Subcutaneous abdominal adipose tissue (tissue), 5 donors: Measurements from ENCODE around the gene SCEL.

ENCODE experiments used
- H3K27ac ChIP-seq: one replicate; pipeline ENCODE4 v1.7.0; 2013; ENCODE audit warnings: low read depth, mild to moderate bottlenecking, inconsistent platforms, low read length, moderate library complexity
- H3K27me3 ChIP-seq, 5 donors: one replicate each; pipeline ENCODE4 v1.7.0; 2013; ENCODE audit warnings: low read length in 5 of 5, inconsistent platforms in 1 of 5; ENCODE audit not compliant: control insufficient read depth in 5 of 5, insufficient read depth in 4 of 5
- H3K36me3 ChIP-seq, 5 donors: one replicate each; pipeline ENCODE4 v1.7.0; 2013; ENCODE audit warnings: low read length in 5 of 5; ENCODE audit not compliant: control insufficient read depth in 5 of 5, insufficient read depth in 5 of 5
- H3K4me1 ChIP-seq, 5 donors: one replicate each; pipeline ENCODE4 v1.7.0; 2013; ENCODE audit warnings: low read length in 5 of 5, mild to moderate bottlenecking in 3 of 5, moderate library complexity in 1 of 5; ENCODE audit not compliant: control insufficient read depth in 5 of 5, insufficient read depth in 5 of 5
- H3K4me3 ChIP-seq, 5 donors: one replicate each; pipeline ENCODE4 v1.7.0; 2013; ENCODE audit warnings: low read length in 5 of 5, low read depth in 1 of 5
- H3K9ac ChIP-seq, 5 donors: one replicate each; pipeline ENCODE4 v1.7.0; 2013; ENCODE audit warnings: low read length in 5 of 5, mild to moderate bottlenecking in 4 of 5, moderate library complexity in 3 of 5
- H3K9me3 ChIP-seq, 5 donors: one replicate each; pipeline ENCODE4 v1.7.0; 2013; ENCODE audit warnings: low read length in 5 of 5; ENCODE audit not compliant: control insufficient read depth in 5 of 5
- donor health status: healthy.
- donor health status: healthy.
- donor health status: healthy.
- donor health status: healthy.
- donor health status: healthy.

SCEL gene

DNA sequence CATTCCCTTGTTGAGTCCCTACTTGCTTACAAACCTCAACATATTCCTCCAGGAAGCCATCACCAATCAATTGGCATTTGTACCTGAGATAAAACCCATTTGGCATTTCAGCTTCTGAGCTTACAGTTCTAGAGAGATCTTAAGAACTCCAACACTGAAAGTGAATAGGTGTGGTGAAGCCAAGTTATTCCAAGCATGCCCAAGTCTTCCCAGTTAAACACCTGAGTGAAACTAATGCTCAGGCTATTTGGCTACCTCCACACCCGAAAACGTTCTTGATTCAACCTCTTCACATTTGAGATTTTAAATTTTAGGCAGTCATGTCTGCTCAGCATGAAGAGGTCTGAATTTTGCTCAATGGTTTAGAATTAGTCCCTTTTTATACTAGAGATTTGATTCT, 2.5 kb upstream of the SCEL start:
- Histone ChIP-seq H3K4me1 (peaks cover 0 to 5% (median 0%) of the 10 kb centered on the region in 5 donors), H3K36me3 (no peaks in the 10 kb centered on the region), H3K9me3 (no peaks in the 10 kb centered on the region), H3K9ac (no peak overlapping the region), H3K27ac (no peak overlapping the region), H3K27me3 (no peaks in the 10 kb centered on the region), H3K4me3 (no peak overlapping the region)

DNA sequence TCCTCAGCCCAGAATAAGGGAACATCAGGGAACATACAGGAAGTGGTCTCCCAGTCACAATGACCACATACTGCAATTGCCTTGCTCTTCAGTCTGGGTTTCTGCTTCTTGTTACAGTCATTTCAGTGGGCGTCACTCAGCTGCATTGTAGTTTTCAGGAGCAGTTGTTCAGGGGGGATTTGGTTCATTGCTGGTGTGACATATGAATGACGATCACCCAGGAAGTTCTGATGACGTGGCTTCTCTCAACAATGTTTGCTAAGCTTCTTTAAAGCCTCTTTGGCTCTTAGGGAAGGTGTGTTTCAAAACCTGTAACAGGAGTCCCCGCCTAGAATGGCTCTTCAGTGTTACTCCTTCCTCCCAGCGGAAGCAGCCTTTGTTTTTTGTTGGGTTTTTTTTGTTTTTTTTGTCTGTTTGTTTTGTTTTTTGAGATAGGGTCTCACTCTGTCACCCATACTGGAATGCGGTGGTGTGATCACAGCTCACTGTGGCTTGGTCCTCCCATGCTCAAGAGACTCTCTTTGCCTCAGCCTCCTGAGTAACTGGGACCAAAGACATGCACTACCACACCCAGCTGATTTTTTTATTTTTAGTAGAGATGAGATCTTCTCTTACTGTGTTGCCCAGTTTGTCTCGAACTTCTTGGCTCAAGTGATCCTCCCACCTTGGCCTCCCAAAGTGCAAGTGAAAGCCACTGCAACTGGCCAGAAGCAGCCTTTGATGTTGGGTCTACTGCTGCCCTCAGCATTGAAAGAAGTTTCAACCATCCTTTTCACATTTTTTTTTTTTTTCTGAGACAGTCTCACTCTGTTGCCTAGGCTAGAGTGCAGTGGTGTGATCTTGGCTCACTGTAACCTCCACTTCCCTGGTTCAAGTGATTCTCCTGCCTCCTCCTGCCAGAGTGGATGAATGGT, 1.4 kb upstream of the SCEL start:
- Histone ChIP-seq H3K36me3 (no peaks in the 10 kb centered on the region), H3K27ac (no peak overlapping the region), H3K4me3 (no peak overlapping the region), H3K27me3 (no peaks in the 10 kb centered on the region), H3K4me1 (peaks cover 0 to 5% (median 0%) of the 10 kb centered on the region in 5 donors), H3K9me3 (no peaks in the 10 kb centered on the region), H3K9ac (no peak overlapping the region)

DNA sequence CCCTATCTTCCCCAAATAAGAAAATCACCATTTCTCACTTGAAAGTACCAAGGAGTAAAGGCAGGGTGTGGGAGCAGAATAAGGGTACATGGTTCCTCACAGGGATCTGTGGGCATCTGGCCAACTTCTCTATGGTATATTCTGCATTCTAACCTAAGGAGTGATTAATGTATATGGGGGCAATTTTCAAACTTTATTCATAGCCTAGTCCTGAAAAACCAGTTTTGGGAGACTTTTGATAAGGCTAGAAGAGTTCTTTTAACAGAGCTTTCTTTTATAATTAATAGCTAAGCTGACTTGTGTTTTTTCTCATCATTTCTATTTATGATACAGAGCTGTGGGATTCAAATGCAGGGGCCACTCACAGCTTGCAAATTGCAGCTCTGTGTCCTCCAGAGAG, 852 bp downstream of the SCEL start:
- Histone ChIP-seq H3K9ac (no peak overlapping the region), H3K27ac (no peak overlapping the region), H3K27me3 (no peaks in the 10 kb centered on the region), H3K4me3 (no peak overlapping the region), H3K4me1 (no peaks in the 10 kb centered on the region), H3K9me3 (no peaks in the 10 kb centered on the region), H3K36me3 (no peaks in the 10 kb centered on the region)

DNA sequence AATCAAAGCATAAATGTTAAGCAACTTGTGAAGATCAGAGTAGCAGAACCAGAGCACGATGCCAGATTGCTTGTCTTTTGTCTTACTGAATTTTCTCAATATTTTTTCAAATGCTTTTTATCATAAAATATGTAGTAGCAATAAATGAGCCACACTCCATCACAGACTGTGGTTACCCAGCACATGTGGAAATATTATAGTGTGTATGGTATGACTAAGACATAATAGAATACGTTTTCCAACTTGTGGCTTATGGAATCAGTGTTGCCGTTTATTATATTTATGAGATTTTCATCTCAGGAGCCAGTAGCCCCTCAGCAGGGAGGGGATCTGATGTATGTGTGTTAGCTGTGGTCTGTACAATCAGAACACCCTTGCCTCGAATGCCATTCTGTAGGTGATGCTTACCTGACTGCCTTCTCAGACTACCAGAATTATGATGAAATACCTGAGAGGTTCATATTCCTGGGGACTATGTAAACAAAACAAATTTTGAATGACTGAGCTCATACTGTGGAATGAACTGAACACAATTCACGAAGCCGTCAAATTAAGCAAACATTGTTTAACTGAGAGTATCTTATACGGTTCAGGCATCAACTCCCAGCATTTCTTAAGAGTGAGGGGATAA, 1.9 kb downstream of the SCEL start:
- Histone ChIP-seq H3K27ac (no peak overlapping the region), H3K9ac (no peak overlapping the region), H3K4me1 (no peaks in the 10 kb centered on the region), H3K27me3 (no peaks in the 10 kb centered on the region), H3K4me3 (no peak overlapping the region), H3K36me3 (no peaks in the 10 kb centered on the region), H3K9me3 (no peaks in the 10 kb centered on the region)

DNA sequence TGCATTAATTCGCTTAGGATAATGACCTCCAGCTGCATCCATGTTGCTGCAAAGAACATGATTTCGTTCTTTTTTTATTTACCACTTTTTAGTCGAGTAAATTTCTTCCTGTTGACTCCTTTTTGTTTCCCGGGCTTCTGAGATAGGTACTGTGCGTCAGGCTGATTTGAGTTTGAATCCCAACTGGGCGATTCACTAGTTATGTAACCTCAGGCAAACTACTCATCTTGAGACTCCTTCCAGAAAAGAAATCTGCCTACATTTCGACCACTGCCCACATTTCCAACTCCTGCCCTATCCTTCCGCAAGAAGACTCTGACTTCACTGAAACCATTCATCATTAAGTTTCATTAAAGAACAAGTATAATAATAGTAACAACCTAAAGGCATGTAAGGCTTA, 8.2 kb downstream of the SCEL start:
- Histone ChIP-seq H3K9me3 (no peaks in the 10 kb centered on the region), H3K9ac (no peak overlapping the region), H3K36me3 (no peaks in the 10 kb centered on the region), H3K27ac (no peak overlapping the region), H3K4me3 (no peak overlapping the region), H3K4me1 (peaks cover 0 to 15% (median 13%) of the 10 kb centered on the region in 5 donors), H3K27me3 (no peaks in the 10 kb centered on the region)

DNA sequence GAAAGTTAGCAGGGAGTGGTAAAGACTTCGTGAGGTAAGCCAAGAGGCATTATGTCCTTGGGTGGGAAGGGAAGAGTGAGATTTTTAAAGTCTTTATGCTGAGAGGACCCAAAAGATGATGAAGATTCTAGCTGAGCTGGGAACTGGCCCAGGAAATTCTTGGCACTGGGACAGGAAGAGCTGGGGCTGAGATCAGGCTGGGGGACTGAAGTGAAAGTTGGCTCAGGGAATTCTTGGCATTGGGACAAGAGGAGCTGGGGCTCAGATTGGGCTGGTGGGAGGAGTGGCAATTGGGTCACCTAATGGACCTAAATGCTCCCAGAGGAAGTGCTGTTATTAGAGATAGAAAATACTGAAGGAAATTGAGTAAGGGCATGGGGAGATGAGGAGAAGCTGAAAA, 8.8 kb downstream of the SCEL start:
- no peak overlapping the region for H3K9ac ChIP-seq

DNA sequence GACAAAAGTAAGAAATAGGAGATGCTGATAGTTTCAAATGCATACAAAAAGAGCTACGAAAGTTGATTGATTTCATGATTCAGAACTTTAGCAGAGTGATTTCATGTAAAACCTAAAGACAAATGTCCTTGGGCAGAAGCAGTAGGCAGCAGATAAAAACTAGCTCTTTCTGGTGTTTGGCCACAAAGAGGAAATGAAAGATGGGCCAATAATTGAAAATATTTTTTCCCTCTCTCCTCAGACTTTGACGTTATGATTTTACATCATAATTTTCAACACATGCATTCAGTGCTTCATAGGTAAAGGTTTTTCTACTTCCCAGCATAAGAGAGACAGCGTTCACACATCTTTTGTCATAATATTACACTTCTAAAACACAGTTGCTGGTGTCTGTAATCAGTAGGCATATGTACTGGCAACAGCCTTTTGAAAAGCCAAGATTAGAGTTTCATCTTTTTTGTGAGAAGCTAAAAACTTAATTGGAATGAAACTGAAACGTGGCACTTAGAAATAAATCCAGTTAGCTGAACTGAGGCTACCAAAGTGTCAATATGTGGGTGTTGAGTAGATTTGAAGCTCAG, 9.3 kb downstream of the SCEL start:
- no peaks in the 10 kb centered on the region for H3K9me3 ChIP-seq
- peaks cover 0 to 15% (median 13%) of the 10 kb centered on the region in 5 donors for H3K4me1 ChIP-seq
- no peaks in the 10 kb centered on the region for H3K27me3 ChIP-seq
- no peak overlapping the region for H3K27ac ChIP-seq
- H3K9ac ChIP-seq = no peak overlapping the region
- no peaks in the 10 kb centered on the region for H3K36me3 ChIP-seq
- H3K4me3 ChIP-seq = peak overlapping the region in 1 of 5 donors; percentile 30

More for the DNA sequence above, 8.8 kb downstream of the SCEL start:
- H3K4me1 ChIP-seq = peaks cover 0 to 15% (median 13%) of the 10 kb centered on the region in 5 donors
- no peaks in the 10 kb centered on the region for H3K27me3 ChIP-seq
- no peaks in the 10 kb centered on the region for H3K36me3 ChIP-seq
- H3K9me3 ChIP-seq = no peaks in the 10 kb centered on the region
- H3K27ac ChIP-seq = no peak overlapping the region
- H3K4me3 ChIP-seq = peak overlapping the region in 1 of 5 donors; percentile 30

DNA sequence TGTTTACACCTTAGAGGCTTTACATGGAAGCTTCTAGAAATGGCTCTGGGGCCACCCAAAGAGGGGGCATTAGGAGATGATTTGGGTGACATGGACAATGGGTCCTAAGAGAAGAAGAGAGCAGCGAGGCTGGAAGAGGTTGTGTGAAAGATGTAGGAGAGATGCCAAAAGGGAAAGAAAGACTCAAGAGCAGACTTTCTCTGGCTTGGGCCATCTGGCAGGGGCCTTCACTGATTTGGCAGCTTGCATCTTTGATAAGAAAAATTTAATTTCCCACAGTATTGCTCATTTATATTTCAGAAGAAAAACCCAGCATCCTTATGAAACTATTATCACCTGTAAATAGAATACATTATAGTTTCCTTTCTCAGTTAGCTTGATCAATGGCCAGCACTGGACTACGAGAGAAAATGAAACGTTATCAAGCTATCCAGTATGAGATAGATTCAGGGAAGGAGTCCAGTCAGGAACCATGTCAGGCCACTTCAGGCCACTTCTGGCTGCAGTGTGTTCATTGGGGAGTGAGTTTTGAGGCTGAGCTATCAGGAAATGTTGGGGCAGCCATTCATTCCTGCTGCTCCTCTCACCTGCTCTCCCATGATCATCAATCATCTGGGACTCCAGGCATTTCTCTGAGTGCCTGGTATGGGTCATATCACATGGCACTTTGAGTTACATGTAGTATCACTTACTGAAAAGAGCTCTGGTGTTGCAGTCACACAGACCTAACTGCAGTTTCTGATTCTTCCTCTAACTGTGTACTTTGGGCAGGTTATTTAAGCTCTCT, 10.3 kb downstream of the SCEL start:
- Histone ChIP-seq H3K4me1 (peaks cover 0 to 15% (median 13%) of the 10 kb centered on the region in 5 donors), H3K27me3 (no peaks in the 10 kb centered on the region), H3K9me3 (no peaks in the 10 kb centered on the region), H3K4me3 (no peak overlapping the region), H3K36me3 (no peaks in the 10 kb centered on the region), H3K9ac (no peak overlapping the region), H3K27ac (no peak overlapping the region)

DNA sequence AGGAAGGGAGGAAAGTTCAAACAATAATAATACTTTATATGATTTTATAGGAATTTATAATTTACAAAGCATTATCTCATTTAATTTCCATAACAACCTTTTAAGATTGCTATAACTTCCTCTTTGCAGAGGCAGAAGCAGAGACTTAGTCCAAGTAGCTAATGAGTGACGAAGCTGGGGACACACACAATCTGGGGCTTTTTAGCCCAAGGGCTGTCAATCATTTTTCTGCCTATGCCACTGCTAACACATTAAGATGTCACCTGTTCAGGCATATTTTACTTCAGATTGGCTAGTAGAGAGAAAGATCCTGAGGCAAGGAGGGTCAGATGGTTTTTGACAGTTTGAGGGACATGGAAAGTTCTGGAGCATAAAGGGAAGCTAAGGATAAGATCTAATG, 12.6 kb downstream of the SCEL start:
- H3K4me1 ChIP-seq = peaks cover 0 to 15% (median 13%) of the 10 kb centered on the region in 5 donors
- no peak overlapping the region for H3K27ac ChIP-seq
- H3K9ac ChIP-seq = no peak overlapping the region
- no peaks in the 10 kb centered on the region for H3K27me3 ChIP-seq
- H3K36me3 ChIP-seq = no peaks in the 10 kb centered on the region
- no peak overlapping the region for H3K4me3 ChIP-seq
- no peaks in the 10 kb centered on the region for H3K9me3 ChIP-seq
